GM10248 (cell line): ENCODE data around the gene FADS2.

Experiments
- CTCF ChIA-PET: fragments of 300-600 bp; sonication (Branson Sonifier 250); formaldehyde crosslinking; extraction: SDS; loops from one replicate; lab custom pipeline; 2021; ENCODE audit warnings: antibody characterized with exemption; lab: Yijun Ruan, JAX
- POLR2A ChIA-PET: fragments of 350-650 bp; sonication (Branson Sonifier 250); formaldehyde crosslinking; extraction: SDS; loops from one replicate; lab custom pipeline; 2020; ENCODE audit warnings: antibody characterized with exemption; lab: Yijun Ruan, JAX
- DNase-seq: peaks from one replicate; pipeline ENCODE4 v3.0.0; 2012; ENCODE audit errors: extremely low spot score
- TF ChIP-seq, protein P1 (sequence below): IDR thresholded peaks from 2 replicates; pipeline ENCODE4 v1.5.1; 2012; ENCODE audit warnings: mild to moderate bottlenecking, low read depth; ENCODE audit errors: extremely low read depth, missing control alignments, control extremely low read depth

FADS2 gene

GRCh38 chr11:61911128-61911700, 83.1 kb downstream of the FADS2 start:
- ChIA-PET CTCF (interaction anchor here (7.9 kb wide), 1 partner anchor 13 kb away, joined by 80 read pairs; no protein-coding TSS in a partner anchor), POLR2A (no interaction called here)
- no peak for DNase-seq
- TF ChIP-seq, protein P1, sequence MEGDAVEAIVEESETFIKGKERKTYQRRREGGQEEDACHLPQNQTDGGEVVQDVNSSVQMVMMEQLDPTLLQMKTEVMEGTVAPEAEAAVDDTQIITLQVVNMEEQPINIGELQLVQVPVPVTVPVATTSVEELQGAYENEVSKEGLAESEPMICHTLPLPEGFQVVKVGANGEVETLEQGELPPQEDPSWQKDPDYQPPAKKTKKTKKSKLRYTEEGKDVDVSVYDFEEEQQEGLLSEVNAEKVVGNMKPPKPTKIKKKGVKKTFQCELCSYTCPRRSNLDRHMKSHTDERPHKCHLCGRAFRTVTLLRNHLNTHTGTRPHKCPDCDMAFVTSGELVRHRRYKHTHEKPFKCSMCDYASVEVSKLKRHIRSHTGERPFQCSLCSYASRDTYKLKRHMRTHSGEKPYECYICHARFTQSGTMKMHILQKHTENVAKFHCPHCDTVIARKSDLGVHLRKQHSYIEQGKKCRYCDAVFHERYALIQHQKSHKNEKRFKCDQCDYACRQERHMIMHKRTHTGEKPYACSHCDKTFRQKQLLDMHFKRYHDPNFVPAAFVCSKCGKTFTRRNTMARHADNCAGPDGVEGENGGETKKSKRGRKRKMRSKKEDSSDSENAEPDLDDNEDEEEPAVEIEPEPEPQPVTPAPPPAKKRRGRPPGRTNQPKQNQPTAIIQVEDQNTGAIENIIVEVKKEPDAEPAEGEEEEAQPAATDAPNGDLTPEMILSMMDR: no peak

DNA sequence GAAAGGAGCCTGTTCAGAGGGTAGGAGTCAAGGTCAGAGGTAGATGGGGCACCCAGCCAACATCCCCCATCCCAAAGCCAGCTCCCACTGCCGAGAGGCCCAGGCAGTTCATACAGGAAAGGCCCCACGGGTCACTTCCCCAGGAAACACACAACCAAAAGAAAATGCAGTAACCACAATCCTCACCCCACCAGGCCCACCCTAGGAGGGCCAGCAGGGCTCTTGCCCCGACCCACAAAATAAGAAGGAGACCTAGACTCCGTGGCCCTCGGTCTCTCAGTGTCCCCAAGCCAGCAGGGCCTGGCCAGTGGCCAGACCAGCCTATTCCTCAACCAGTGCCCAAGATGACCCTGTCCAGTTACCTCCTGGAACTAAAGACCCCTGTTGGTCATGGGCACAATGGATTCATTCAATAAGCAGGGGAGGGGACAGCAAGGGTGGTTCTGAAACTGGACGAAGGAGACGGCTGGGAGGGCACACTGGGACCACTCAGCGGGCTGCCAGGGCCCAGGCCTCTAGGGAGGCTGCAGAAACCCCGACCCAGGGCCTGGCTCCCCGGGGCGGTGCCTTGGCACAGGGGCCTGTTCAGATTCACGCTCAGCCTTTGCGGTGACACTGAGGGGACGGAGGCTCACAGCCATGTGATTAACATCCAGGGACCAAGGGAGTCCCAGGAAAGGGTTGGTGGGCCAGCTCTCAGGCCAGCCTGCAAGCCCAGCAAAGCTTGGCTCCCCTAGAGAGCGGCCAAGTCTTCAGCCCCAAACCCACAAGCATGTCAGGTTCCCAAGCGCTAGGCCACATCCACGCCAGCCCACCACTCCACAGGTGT, 83.8 kb downstream of the FADS2 start:
- CTCF ChIA-PET: interaction anchor here (1.3 to 7.9 kb wide), 2 partner anchors 14 to 170 kb away, joined by 4 to 80 read pairs; no protein-coding TSS in a partner anchor
- TF ChIP-seq, protein P1: no peak
- no peak for DNase-seq
- POLR2A ChIA-PET: interaction anchor here (0.6 kb wide), 1 partner anchor 264 kb away, joined by 3 read pairs; no protein-coding TSS in a partner anchor

GRCh38 chr11:61912530-61912898, 84.4 kb downstream of the FADS2 start:
- TF ChIP-seq, protein P1: no peak
- no peak for DNase-seq
- ChIA-PET CTCF (interaction anchor here (1.3 to 7.9 kb wide), 2 partner anchors 15 to 169 kb away, joined by 4 to 80 read pairs; no protein-coding TSS in a partner anchor), POLR2A (interaction anchor here (0.6 kb wide), 1 partner anchor 265 kb away, joined by 3 read pairs; no protein-coding TSS in a partner anchor)

- TF ChIP-seq, protein P1: no peak
- CTCF ChIA-PET: interaction anchor here (1.0 to 7.9 kb wide), 3 partner anchors 9 to 169 kb away, joined by 3 to 80 read pairs (median 4); no protein-coding TSS in a partner anchor
- POLR2A ChIA-PET: interaction anchor here (0.6 kb wide), 1 partner anchor 265 kb away, joined by 3 read pairs; no protein-coding TSS in a partner anchor
- no peak for DNase-seq
These were observed 85.0 kb downstream of the FADS2 start for GRCh38 chr11:61912991-61913698.

- no peak for DNase-seq
- TF ChIP-seq, protein P1: no peak
- ChIA-PET POLR2A (interaction anchor here (0.5 kb wide), 1 partner anchor 886 kb away, joined by 3 read pairs; no protein-coding TSS in a partner anchor), CTCF (interaction anchor here (1.0 to 7.9 kb wide), 6 partner anchors 10 to 168 kb away, joined by 3 to 80 read pairs (median 10); no protein-coding TSS in a partner anchor)
These were observed 85.7 kb downstream of the FADS2 start for GRCh38 chr11:61913699-61914395.
